NCI-H526 treated with DMSO at 0.1 percent for 48 hours (cell line): ENCODE results near the gene GAB2.

Source experiments
- DNase-seq: peaks from one replicate; lab custom pipeline; 2025; lab: John Stamatoyannopoulos, UW

GAB2 gene

GRCh38 chr11:78341841-78342240 lies 75.8 kb downstream of the GAB2 start:
- no peak for DNase-seq

DNA sequence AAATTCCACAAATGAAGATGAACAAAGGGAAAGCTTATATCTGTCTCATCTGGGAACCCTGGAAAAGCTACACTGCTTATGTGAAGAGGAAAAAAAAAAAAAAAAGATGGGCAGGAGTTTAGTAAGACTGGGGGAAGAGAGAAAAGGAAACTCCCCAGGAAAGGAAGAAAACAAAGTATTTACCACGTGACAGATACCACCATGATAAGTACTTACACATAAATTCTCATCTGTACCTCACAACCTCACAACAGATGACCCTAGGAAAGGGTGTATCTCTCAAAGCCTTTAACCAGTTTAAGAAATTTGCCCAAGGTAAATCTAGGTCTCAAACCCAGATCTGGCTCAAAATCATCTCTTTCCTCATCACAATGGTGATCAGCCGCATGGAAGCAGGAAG lies 77.1 kb downstream of the GAB2 start:
- no peak for DNase-seq

- no peak for DNase-seq
Measured at GRCh38 chr11:78339945-78340344, 77.7 kb downstream of the GAB2 start.

GRCh38 chr11:78339483-78339882 lies 78.1 kb downstream of the GAB2 start:
- no peak for DNase-seq

DNA sequence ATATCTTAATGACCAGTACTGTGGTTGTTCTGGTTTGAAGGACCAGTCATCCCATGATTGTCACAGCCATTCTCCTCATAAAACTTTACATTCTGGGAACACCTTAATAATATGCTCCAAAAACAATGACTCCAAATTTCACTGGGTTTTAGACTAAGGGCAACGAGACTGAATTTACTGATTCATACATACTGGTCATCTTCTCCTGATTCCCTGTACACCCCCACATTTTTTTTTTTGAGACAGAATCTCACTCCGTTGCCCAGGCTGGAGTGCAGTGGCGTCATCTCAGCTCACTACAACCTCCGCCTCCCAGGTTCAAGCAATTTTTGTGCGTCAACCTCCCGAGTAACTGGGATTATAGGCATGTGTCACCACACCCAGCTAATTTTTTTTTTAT lies 78.9 kb downstream of the GAB2 start:
- no peak for DNase-seq

DNA sequence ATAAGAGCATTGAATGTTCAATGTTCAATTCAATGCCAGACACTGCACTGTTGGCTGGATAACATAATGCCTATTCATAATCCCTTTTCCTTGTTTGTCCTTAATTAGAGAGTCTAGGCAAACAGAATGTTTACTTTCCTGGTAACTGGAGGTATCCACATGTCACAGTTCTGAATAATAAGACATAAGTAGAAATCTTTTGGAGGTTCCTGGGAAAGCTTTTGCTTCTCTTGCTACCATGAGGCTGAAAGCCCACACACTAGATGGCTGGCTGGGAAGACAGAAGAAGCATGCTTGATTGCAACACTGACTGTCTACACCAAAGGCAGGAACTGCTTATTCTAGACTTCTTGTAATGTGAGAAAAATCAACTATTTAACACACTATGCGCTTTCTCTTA lies 79.5 kb downstream of the GAB2 start:
- DNase-seq, result peak; percentile 41

- DNase-seq, result no peak
Measured at GRCh38 chr11:78337554-78337924, 80.1 kb downstream of the GAB2 start.

DNA sequence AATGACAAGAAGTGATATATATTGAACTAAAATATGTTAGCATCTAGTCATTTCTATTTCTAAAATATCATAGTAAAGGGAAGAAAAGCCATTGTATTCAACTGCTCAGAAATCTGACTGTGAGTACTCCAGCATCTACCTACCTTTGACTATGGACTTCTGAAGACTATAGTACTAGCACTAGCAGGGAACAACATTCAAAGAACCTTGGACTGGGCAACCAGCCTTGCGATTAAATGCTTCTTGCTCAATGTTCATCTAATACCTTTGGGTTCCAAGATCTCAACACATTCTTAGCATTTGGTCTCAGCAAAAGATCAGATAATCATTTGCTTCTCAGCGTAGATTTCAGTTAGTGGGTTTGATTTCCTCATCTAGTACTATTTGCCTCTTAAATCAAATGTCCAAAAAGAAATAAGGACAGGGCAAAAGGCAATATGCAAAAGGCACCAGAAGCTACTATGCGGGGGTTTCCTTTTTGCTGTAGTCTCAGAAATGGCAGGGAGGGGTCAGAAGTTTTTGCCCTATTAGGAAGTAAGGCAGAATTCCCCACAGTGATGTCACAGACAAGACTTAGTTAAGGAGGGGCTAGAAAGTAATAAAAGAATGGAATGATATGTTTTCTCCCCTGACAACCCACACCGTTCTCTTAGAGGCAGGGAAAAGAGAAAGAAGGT lies 80.6 kb downstream of the GAB2 start:
- no peak for DNase-seq

- no peak for DNase-seq
Measured at GRCh38 chr11:78334109-78334508, 83.5 kb downstream of the GAB2 start.

DNA sequence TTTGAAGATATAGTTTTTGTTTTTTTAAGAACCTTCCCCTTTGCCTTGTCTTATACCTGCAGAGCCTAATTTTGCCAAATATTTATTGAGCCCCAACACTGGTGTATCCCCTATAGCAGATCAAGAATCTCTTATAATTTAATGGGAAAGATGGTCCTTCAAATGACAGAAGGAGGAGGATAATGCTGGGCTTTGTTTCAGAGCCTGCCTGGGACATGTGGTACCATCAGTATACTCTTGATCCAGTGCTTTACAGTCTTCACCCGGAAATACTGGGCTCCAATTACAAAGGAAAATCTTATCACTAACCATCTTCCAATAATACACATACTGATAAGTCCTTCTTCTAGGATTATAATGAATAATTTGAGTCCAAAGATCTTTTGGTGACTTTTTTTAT lies 84.7 kb downstream of the GAB2 start:
- DNase-seq, result no peak

DNA sequence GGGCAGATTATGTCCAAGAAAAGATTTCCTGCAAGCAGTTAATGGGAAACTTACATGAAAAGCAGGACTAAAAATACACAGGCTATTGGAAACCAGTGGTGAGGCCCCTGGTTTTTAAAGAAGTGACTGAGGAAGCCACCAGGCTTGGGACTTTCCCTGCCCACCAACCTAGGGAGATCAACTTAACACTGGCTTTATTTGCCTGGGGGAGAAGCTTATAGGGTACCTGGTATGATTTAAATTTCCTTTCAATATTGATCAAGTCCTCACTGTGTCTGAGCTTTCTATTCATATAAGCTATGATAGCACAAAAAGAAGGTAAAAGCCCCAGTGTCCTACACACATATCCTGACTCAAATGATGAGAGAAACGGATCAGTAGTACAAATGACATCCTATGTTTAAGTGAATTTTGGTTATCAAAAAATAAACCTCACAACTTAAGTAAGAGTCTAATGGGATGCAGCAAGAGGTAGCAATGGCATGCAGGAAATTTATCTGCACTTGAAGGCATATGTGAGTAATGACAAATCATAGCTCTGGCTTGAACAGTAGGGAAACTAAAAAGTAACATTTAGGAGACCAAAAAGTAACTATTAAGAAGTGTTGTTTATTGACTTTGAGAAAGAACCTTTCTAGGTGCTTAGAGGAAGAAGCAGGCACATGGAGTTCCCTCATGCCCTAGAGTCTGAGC lies 85.3 kb downstream of the GAB2 start:
- no peak for DNase-seq

GRCh38 chr11:78331711-78332110 lies 85.9 kb downstream of the GAB2 start:
- no peak for DNase-seq

GRCh38 chr11:78330361-78330760 lies 87.3 kb downstream of the GAB2 start:
- no peak for DNase-seq

DNA sequence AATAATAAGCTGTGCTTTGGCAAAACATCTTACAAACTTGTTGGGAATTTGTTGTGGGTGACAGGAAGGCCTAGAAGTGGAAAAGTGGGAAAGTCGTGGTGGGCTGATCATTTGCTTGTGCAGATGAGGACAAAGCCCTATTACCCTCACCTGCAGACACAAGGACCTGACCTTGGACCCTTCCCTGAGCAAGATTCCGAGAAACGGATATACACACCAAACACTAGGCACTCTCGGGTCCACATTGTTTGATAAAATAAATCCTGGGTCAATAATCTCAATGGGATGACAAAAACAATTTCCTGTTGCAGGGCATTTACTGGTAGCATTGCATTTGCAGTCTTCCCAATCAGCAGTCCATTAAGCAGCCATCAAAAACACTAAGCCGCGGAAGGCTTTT lies 89.7 kb downstream of the GAB2 start:
- no peak for DNase-seq

- DNase-seq, result peak; percentile 41
Measured at GRCh38 chr11:78325274-78325781, 92.3 kb downstream of the GAB2 start.

DNA sequence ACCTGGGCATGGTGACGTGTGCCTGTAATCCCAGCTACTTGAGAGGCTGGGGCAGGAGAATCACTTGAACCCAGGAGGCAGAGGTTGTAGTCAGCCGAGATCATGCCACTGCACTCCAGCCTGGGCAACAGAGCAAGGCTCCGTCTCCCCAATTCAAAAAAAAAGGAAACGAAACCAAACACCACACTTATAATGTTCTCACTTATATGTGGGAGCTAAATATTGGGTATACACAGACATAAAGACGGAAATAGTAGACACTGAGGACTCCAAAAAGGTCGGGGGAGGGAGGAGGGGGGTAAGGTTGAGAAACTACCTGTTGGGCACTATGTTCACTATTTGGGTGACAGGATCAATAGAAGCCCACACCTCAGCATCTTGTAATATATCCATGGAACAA lies 94.3 kb downstream of the GAB2 start:
- DNase-seq, result no peak

DNA sequence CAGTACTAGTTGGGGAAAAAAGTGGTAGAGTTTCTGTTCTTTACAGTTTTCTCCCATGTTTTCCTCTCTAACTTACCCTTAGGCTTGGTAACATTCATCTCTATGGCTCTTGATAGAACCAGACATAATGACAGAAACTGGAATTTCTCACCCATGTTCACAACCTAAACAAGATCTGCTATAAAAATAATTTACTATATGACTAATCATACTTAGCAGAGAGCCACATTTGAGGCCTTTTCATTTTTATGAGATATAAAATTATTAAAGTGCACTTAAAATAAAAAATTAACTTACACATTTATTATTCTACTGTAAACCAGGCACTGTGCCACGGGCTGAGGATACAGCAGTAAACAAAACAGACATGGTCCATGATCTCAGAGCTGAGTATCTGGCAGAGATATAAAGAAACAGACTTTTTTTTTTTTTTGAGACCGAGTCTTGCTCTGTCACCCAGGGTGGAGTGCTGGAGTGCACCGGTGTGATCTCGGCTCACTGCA lies 98.1 kb downstream of the GAB2 start:
- DNase-seq, result peak; percentile 53

- peak; percentile 66 for DNase-seq
Measured at GRCh38 chr11:78318321-78319114, 99.1 kb downstream of the GAB2 start.

DNA sequence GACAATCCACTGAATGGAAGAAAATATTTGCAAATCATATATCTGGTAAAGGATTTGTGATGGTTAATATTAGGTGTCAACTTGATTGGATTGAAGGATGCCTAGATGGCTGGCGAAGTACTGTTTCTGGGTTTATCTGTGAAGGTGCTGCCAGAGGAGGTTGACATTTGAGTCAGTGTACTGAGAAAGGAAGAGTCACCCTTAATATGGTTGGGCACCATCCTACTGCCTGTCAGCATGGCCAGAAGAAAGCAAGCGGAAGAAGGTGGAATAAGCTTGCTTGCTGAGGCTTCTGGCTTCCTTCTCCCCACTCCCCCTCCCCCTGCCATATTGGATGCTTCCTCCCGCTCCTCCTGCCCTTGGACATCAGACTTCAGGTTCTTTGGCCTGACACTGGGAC lies 101.9 kb downstream of the GAB2 start:
- DNase-seq, result no peak

- peak; percentile 76 for DNase-seq
Measured at GRCh38 chr11:78314762-78315161, 102.9 kb downstream of the GAB2 start.

DNA sequence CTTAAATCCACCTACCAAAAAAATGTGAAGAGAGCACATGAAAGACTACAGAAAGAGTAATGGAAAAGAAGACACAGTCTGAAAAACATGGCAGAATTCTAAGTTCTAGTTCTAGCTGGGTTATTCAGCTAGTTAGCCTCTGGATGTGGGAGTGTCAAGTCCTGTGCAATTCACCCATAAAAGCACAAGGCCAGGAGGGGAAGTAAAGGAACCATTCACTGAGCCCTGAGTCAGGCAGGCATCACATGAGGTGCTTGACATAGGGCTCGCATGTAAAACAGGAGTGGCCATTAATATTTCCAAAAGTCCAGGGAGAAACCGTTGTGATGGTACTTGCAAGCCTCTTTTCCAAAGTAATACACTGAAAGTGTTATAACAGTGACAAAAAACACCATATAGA lies 103.7 kb downstream of the GAB2 start:
- DNase-seq, result peak; percentile 70

DNA sequence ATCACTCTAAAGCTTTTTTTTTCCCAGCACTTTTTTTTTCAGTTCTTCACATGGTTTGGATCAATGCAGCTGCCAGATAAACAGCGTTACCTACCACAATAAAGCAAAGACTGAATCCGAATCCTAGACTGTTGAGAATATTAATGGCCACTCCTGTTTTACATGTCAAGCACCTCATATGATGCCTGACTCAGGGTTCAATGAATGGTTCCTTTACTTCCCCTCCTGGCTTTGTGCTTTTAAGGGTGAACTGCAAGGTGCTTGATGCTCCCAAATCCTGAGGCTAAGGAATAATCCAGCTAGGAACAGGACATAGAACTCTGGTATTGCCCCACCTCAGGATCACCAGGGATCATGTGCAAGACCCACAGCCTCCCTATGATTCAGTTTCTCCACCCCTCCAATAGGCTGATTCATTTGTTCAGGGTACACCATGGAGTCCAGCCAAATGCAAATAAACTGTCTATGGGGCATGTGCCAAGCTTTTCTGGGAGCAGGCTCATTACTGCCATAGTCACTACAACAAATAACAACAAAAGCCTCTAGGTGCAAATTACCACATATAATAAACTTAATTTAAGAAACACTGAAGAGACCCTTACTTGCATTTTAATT lies 104.3 kb downstream of the GAB2 start:
- peak; percentile 70 for DNase-seq
